ENCODE results near the gene EVPL. TPM values are rescaled to one million over a fixed set of nuclear protein-coding genes. Genes with fewer than 3 reads are reported as not detected.

Gene EVPL
- total and polyA plus RNA-seq, 2 experiments from 2014 or later: 2.0 to 2.7 TPM

DNA sequence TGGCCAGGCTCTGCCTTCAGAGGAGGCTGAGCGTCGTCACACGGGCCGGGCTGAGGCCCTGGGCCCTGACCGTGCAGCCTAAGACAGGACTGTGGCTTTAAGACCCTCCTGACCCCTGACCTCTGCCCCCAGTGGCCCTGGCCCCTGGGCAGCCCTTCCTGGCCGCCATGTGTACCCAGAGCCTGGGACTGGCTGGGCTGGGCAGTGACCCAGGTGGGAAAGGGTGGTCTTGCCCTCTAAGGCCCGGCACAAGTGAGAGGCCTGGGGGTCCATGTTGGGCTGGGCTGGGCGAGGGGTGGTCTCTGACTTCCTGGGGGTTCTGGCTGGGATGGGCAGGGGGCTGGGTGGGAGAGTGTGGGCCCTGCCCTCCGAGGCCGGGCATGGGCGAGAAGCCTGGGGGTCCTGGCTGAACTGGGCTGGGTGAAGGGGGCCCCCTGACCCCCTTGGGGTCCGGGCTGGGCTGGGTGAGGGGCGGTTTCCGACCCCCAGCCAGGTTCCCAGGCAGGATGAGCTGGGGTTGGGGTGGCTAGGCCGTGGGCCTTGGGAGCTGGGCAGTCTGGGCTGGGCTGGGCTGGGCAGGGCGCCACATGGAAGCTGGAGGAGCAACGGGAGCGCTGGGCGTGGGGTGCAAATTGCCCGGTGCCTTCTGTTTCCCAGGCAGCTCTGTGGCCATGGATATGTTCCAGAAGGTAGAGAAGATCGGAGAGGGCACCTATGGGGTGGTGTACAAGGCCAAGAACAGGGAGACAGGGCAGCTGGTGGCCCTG lies 26.2 kb downstream of the EVPL start, which contains the start of gene CDK3:
Gene CDK3, plus strand, starts transcription at position 101 of the 767 bp plus-strand sequence. Its CDS starts 571 bp downstream, at position 672.
- H3K4me3 ChIP-seq: no peak within 1 kb of the TSS
- no peaks in the 10 kb centered on the region for H3K79me2 ChIP-seq
- peaks cover 31% of the 10 kb centered on the region for H3K4me1 ChIP-seq (ENCODE audit: insufficient read depth)
- no peaks in the 10 kb centered on the region for H4K20me1 ChIP-seq (ENCODE audit: insufficient read depth, poor library complexity, severe bottlenecking)
- TF ChIP-seq EZH2 (IDR thresholded peaks at IDR 0.05; ENCODE audit: borderline replicate concordance): no peak
- TF ChIP-seq, protein P1, sequence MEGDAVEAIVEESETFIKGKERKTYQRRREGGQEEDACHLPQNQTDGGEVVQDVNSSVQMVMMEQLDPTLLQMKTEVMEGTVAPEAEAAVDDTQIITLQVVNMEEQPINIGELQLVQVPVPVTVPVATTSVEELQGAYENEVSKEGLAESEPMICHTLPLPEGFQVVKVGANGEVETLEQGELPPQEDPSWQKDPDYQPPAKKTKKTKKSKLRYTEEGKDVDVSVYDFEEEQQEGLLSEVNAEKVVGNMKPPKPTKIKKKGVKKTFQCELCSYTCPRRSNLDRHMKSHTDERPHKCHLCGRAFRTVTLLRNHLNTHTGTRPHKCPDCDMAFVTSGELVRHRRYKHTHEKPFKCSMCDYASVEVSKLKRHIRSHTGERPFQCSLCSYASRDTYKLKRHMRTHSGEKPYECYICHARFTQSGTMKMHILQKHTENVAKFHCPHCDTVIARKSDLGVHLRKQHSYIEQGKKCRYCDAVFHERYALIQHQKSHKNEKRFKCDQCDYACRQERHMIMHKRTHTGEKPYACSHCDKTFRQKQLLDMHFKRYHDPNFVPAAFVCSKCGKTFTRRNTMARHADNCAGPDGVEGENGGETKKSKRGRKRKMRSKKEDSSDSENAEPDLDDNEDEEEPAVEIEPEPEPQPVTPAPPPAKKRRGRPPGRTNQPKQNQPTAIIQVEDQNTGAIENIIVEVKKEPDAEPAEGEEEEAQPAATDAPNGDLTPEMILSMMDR (IDR thresholded peaks at IDR 0.05; ENCODE audit: poor library complexity): no peak
- no peak for TF ChIP-seq EZH2phosphoT487 (IDR thresholded peaks at IDR 0.05; ENCODE audit: low read depth, severe bottlenecking, unreplicated experiment)
- no peaks in the 10 kb centered on the region for H3K36me3 ChIP-seq (replicated peaks; ENCODE audit: insufficient read depth, low read depth)
- H3K9me2 ChIP-seq (replicated peaks; ENCODE audit: insufficient read depth): no peaks in the 10 kb centered on the region
- H2AFZ ChIP-seq: no peak within 1 kb of the TSS
- WGBS (ENCODE audit: low lambda C conversion rate, missing lambda C conversion rate): 97% methylated on average over 14 of the region's 21 CpGs
- H3K4me2 ChIP-seq: no peak within 1 kb of the TSS
- H3K9me3 ChIP-seq (ENCODE audit: low read depth): no peaks in the 10 kb centered on the region
- no peak within 1 kb of the TSS for H3K27ac ChIP-seq
- no peaks in the 10 kb centered on the region for H3K27me3 ChIP-seq
- DNase-seq (ENCODE audit: low spot score): no peak

GRCh38 chr17:76000016-76000754 lies 26.9 kb downstream of the EVPL start:
- TF ChIP-seq, protein P1 (IDR thresholded peaks at IDR 0.05; ENCODE audit: poor library complexity): peak; percentile 52
- TF ChIP-seq EZH2 (IDR thresholded peaks at IDR 0.05; ENCODE audit: borderline replicate concordance): no peak
- TF ChIP-seq EZH2phosphoT487 (IDR thresholded peaks at IDR 0.05; ENCODE audit: low read depth, severe bottlenecking, unreplicated experiment): no peak
- Histone ChIP-seq H3K27me3 (no peaks in the 10 kb centered on the region), H3K36me3 (replicated peaks; ENCODE audit: insufficient read depth, low read depth) (no peaks in the 10 kb centered on the region), H3K27ac (no peak overlapping the region), H3K9me3 (ENCODE audit: low read depth) (no peaks in the 10 kb centered on the region), H3K4me3 (no peak overlapping the region), H4K20me1 (ENCODE audit: insufficient read depth, poor library complexity, severe bottlenecking) (no peaks in the 10 kb centered on the region), H3K79me2 (no peaks in the 10 kb centered on the region), H3K4me1 (ENCODE audit: insufficient read depth) (peaks cover 34% of the 10 kb centered on the region), H2AFZ (no peak overlapping the region), H3K9me2 (replicated peaks; ENCODE audit: insufficient read depth) (no peaks in the 10 kb centered on the region), H3K4me2 (no peak overlapping the region)
- 83% methylated on average over 27 of the region's 31 CpGs for WGBS (ENCODE audit: low lambda C conversion rate, missing lambda C conversion rate)
- peak; percentile 64 for DNase-seq (ENCODE audit: low spot score)

GRCh38 chr17:75998327-75998795 lies 28.7 kb downstream of the EVPL start:
- no peak overlapping the region for H3K4me2 ChIP-seq
- H3K27ac ChIP-seq: peak overlapping the region; percentile 93
- no peaks in the 10 kb centered on the region for H3K9me2 ChIP-seq (replicated peaks; ENCODE audit: insufficient read depth)
- no peaks in the 10 kb centered on the region for H3K36me3 ChIP-seq (replicated peaks; ENCODE audit: insufficient read depth, low read depth)
- H2AFZ ChIP-seq: no peak overlapping the region
- H3K4me3 ChIP-seq: no peak overlapping the region
- H3K9me3 ChIP-seq (ENCODE audit: low read depth): no peaks in the 10 kb centered on the region
- H3K27me3 ChIP-seq: no peaks in the 10 kb centered on the region
- 85% methylated on average over 9 of the region's 9 CpGs for WGBS (ENCODE audit: low lambda C conversion rate, missing lambda C conversion rate)
- DNase-seq (ENCODE audit: low spot score): no peak
- no peaks in the 10 kb centered on the region for H3K79me2 ChIP-seq
- TF ChIP-seq EZH2 (IDR thresholded peaks at IDR 0.05; ENCODE audit: borderline replicate concordance) (no peak), EZH2phosphoT487 (IDR thresholded peaks at IDR 0.05; ENCODE audit: low read depth, severe bottlenecking, unreplicated experiment) (no peak)
- TF ChIP-seq, protein P1 (IDR thresholded peaks at IDR 0.05; ENCODE audit: poor library complexity): no peak
- peaks cover 27% of the 10 kb centered on the region for H3K4me1 ChIP-seq (ENCODE audit: insufficient read depth)
- no peaks in the 10 kb centered on the region for H4K20me1 ChIP-seq (ENCODE audit: insufficient read depth, poor library complexity, severe bottlenecking)
